CD4-positive, alpha-beta T cell treated with Interleukin-12 subunit alpha and Interleukin-12 subunit beta, for 1 hour (primary cell): ENCODE measurements around the gene TNFRSF11A.

Experiments used
- DNase-seq: peaks from one replicate; pipeline ENCODE4 v3.0.0-alpha.2; 2020

Gene TNFRSF11A

GRCh38 chr18:62425465-62426190, 100.5 kb downstream of the TNFRSF11A start:
- peak; percentile 76 for DNase-seq

- DNase-seq, result no peak
Measured at GRCh38 chr18:62426191-62426488, 101.0 kb downstream of the TNFRSF11A start.

- no peak for DNase-seq
Measured at GRCh38 chr18:62432176-62432575, 107.1 kb downstream of the TNFRSF11A start.

DNA sequence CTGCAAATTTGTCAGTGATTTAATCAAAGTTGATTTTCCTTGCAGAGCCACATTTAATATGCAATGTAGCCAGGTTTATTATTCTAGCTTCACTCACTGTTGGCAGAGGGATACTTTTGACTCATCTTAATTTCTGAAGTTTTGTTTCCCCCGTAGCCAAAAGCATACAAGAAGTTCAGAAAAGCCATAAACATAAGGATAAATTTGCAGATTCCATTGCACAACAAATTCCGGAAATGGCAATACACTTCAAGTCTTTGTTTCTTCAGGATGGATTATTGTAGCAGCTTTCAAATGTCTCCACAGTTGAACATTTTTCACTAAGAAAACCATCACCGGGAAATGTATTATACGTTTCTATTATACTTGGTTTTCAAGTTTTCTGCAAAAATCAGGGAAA, 109.7 kb downstream of the TNFRSF11A start:
- DNase-seq, result no peak

GRCh38 chr18:62435435-62436031, 110.4 kb downstream of the TNFRSF11A start:
- DNase-seq, result no peak

DNA sequence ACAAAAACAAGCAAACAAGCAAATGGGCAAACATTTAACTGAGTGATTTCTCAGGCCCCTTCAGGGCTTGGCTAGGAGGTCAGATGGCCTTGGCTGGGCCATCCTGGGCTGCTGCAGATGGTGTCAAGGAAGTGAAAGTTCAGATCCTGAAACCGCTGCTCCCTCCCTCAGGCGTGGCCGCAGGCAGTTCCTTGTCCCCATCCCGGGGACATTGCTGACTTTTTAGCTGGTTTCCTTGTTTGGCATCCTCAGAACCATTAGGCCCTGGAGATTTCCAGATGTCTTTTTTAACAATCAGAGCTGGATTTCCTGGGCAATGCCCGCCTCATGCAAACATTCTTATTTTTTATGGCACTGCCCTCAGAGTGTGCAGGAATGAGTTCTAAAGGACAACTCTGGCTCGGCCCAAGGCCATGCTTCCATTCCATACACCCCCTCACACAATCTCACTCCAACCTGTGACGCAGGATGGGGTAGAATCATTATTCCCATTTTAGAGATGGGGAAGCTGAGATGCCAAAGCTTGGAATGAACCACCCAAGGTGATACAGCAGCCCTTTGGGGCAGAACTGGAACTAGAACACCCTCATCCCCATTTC, 111.6 kb downstream of the TNFRSF11A start:
- DNase-seq, result no peak

DNA sequence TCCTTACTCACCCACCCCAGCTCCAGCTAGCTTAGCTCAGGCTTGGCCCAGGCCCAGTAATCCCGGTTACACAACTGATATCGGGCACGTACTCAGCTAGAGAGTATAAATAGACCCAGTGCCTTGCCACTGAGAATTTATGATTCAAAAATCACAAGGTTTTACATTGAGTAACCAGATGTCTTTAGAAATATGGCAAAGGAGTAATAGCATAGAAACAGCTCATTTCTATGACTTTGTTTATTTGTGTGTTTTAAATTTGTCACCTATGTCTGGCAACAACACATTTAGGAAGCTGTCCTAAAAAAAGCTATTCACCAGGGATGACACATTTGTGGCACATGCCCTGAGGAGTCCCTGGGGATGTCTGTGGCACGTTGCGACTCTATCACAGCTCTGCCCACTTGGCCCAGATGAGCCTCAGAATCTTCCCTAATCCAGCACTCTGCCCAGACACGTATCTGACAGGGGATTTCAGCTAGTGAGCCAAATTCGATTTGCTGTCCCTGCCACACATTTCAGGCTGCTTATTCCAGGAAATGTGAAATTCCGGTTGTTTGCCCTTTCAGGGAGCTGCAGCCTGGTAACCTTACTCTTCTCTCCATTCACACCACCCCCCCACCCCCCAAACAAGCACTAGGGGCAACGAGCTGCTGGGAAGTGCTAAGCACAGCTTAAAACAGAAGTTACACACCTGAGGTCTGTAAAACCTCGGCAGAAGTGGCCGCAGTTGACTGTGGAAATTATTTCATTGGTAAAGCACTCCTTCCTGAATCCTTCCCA, 112.3 kb downstream of the TNFRSF11A start:
- no peak for DNase-seq

- DNase-seq, result no peak
Measured at GRCh38 chr18:62438018-62438329, 112.9 kb downstream of the TNFRSF11A start.

GRCh38 chr18:62438402-62438801, 113.3 kb downstream of the TNFRSF11A start:
- no peak for DNase-seq

DNA sequence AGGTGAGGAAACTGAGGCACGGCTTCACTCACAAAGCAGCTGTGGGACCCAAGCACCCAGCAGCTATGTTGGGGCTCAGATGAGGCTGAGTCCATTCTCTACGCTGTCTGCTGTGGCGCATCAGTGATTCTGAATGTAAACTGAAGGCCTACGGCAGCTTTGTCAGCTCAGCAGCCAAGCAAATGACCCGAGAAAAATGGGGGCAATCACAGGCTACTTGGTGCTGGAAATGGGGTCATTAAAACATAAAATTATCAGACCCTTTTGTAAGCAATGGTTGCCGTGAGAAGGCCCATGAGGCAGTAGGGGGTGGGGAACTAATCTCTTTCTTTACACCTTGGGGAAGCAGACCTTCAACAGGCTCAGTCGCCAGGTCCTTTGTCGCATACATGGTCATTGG, 113.8 kb downstream of the TNFRSF11A start:
- DNase-seq, result no peak
